Measurements from ENCODE around the gene C5orf15.

DNA sequence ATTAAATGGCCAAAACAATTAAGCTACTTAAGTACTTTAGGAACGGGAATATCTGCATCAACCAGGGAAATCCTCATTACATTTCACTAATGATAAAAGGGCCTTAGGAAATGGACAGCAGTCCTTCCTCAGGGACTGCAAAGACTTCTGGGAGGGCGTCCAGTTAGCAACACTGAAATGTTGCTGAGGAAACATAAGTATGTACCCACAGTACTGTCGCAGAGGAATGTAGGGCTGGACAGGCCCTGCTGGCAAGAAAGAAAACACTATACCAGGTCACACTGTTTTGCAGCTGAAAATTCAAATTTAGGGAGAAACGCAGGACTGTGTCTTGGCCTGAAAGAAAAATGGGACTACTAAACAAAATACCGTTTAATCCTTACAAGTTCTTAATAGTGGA, 1.3 kb downstream of the C5orf15 start:
- no peak for TF ChIP-seq POLR2A (IDR thresholded peaks at IDR 0.05; ENCODE audit: low read length)
- TF ChIP-seq GATA1 (IDR thresholded peaks at IDR 0.05; ENCODE audit: low read depth, low read length), result no peak
